HG03575 (cell line): Measurements from ENCODE around the gene TMEM163.
"Not testable (repeated sequence)": the region's sequence is repeated elsewhere in the genome, so short reads cannot be mapped to it uniquely, and the experiment has no call there.

ENCODE experiments used
- ATAC-seq: cut with Tn5 transposase; IDR thresholded peaks from one replicate; pipeline ENCODE4 v1.9.1; 2021; ENCODE audit not compliant: unreplicated experiment, insufficient number of reproducible peaks, low FRiP score; ENCODE audit errors: extremely low read depth

TMEM163 gene

GRCh38 chr2:134718817-134719814, at the start of gene TMEM163:
Gene TMEM163 (minus strand): TSS chr2:134719000.
- ATAC-seq = no peak

- ATAC-seq = no peak
These were observed 47.8 kb upstream of the TMEM163 start for GRCh38 chr2:134766583-134766982.

GRCh38 chr2:134765987-134766386, 47.2 kb upstream of the TMEM163 start:
- no peak for ATAC-seq

- no peak for ATAC-seq
These were observed 45.4 kb upstream of the TMEM163 start for GRCh38 chr2:134764164-134764563.

- ATAC-seq = no peak
These were observed 44.4 kb upstream of the TMEM163 start for GRCh38 chr2:134763164-134763710.

- no peak for ATAC-seq
These were observed 43.7 kb upstream of the TMEM163 start for GRCh38 chr2:134762508-134762907.

- ATAC-seq = no peak
These were observed 41.6 kb upstream of the TMEM163 start for GRCh38 chr2:134760385-134760784.

- peak; percentile 86 for ATAC-seq
These were observed 39.8 kb upstream of the TMEM163 start for GRCh38 chr2:134758633-134759032.

GRCh38 chr2:134751981-134752380, 33.2 kb upstream of the TMEM163 start:
- not testable (repeated sequence) for ATAC-seq

GRCh38 chr2:134745546-134745945, 26.7 kb upstream of the TMEM163 start:
- no peak for ATAC-seq

- ATAC-seq = no peak
These were observed 26.2 kb upstream of the TMEM163 start for GRCh38 chr2:134745023-134745422.

- peak; percentile 84 for ATAC-seq
These were observed 21.1 kb upstream of the TMEM163 start for GRCh38 chr2:134739879-134740301.

GRCh38 chr2:134739236-134739878, 20.6 kb upstream of the TMEM163 start:
- ATAC-seq = no peak

GRCh38 chr2:134738141-134738870, 19.5 kb upstream of the TMEM163 start:
- ATAC-seq = no peak

GRCh38 chr2:134737671-134738070, 18.9 kb upstream of the TMEM163 start:
- ATAC-seq = no peak

GRCh38 chr2:134736167-134736880, 17.5 kb upstream of the TMEM163 start:
- no peak for ATAC-seq

GRCh38 chr2:134728163-134728562, 9.4 kb upstream of the TMEM163 start:
- ATAC-seq = no peak

GRCh38 chr2:134727385-134727784, 8.6 kb upstream of the TMEM163 start:
- no peak for ATAC-seq

GRCh38 chr2:134726645-134727044, 7.8 kb upstream of the TMEM163 start:
- no peak for ATAC-seq
